Natural killer cell (primary cell): ENCODE data around the gene AVPI1. TPM values are rescaled to one million over a fixed set of nuclear protein-coding genes. Genes with fewer than 3 reads are reported as not detected.

Experiments used
- ATAC-seq, 3 donors: fragments of 150-1000 bp in 2 of 3; fragments of 200-7000 bp in 1 of 3; cut with Tn5 transposase; 1 replicate in 1 of 3; 2 replicates in 2 of 3; pipeline ENCODE4 v1.10.0; 2021; ENCODE audit warnings: mild to moderate bottlenecking in 2 of 3, moderate library complexity in 2 of 3
- DNase-seq, 2 donors: peaks; one replicate each; pipeline versions ENCODE4 v3.0.0 to v3.0.0-alpha.2; 2013 to 2021; ENCODE audit warnings: mixed read lengths in 1 of 2
- H3K27ac ChIP-seq: one replicate; pipeline ENCODE4 v1.5.1; 2013; ENCODE audit warnings: mild to moderate bottlenecking, low read length
- H3K27me3 ChIP-seq: one replicate; pipeline ENCODE4 v1.6.1; 2013; ENCODE audit warnings: low read length; ENCODE audit not compliant: control insufficient read depth, insufficient read depth
- H3K36me3 ChIP-seq: one replicate; pipeline ENCODE4 v1.6.1; 2013; ENCODE audit warnings: low read length; ENCODE audit not compliant: control insufficient read depth, insufficient read depth
- H3K4me1 ChIP-seq: one replicate; pipeline ENCODE4 v1.6.1; 2013; ENCODE audit warnings: low read length; ENCODE audit not compliant: control insufficient read depth, insufficient read depth
- H3K4me3 ChIP-seq: one replicate; pipeline ENCODE4 v1.5.1; 2013; ENCODE audit warnings: low read length
- H3K9me3 ChIP-seq: one replicate; pipeline ENCODE4 v1.6.1; 2013; ENCODE audit warnings: low read length; ENCODE audit not compliant: control insufficient read depth, insufficient read depth
- H3K27ac Mint-ChIP-seq, 2 donors: one replicate each; pipeline ENCODE4 v1.8.0; 2022; ENCODE audit warnings: mild to moderate bottlenecking in 2 of 2, mixed read lengths in 2 of 2, moderate library complexity in 1 of 2
- H3K27me3 Mint-ChIP-seq, 2 donors: one replicate each; pipeline ENCODE4 v1.8.0; 2022; ENCODE audit warnings: low read depth in 2 of 2, mixed read lengths in 2 of 2
- H3K36me3 Mint-ChIP-seq: one replicate; pipeline ENCODE4 v1.8.0; 2022; ENCODE audit warnings: mixed read lengths
- H3K4me1 Mint-ChIP-seq, 2 donors: one replicate each; pipeline ENCODE4 v1.8.0; 2022; ENCODE audit warnings: mixed read lengths in 2 of 2
- H3K4me3 Mint-ChIP-seq: one replicate; pipeline ENCODE4 v1.8.0; 2022; ENCODE audit warnings: mild to moderate bottlenecking, moderate library complexity, mixed read lengths
- H3K9me3 Mint-ChIP-seq, 2 donors: one replicate each; pipeline ENCODE4 v1.8.0; 2022; ENCODE audit warnings: mixed read lengths in 2 of 2
- CTCF ChIP-seq: fragments of 200-600 bp; IDR thresholded peaks from one replicate; pipeline ENCODE4 v1.8.0; 2022; ENCODE audit warnings: antibody characterized with exemption
- WGBS: methylation state at CpG from one replicate; pipeline ENCODE4 v1.1.7; 2013; ENCODE audit warnings: missing lambda C conversion rate; ENCODE audit not compliant: insufficient coverage; 5-methylcytosine and 5-hydroxymethylcytosine counted together
- intact Hi-C: fragments of 100-400 bp; cut with micrococcal nuclease; formaldehyde crosslinking; loops from one replicate; pipeline ENCODE4 v1.14.2; 2022
- total RNA-seq, 4 donors: library from RNA; stranded (reverse); fragments of 120-200 nt in 1 of 4; gene quantifications; one replicate each; pipeline versions ENCODE4 v1.2.3 to v1.2.4, GENCODE V29; 2013 to 2022

Gene AVPI1
- total RNA-seq, 3 donors from 2014 or later (not counting 1 experiment from before 2014, with no cell fraction given): 6.1 to 8.4 (median 6.8) TPM

GRCh38 chr10:97726636-97727178, 39.7 kb upstream of the AVPI1 start:
- H3K36me3 ChIP-seq: no peaks in the 10 kb centered on the region
- no peak for TF ChIP-seq CTCF
- H3K27ac Mint-ChIP-seq: no peak overlapping the region
- H3K27me3 Mint-ChIP-seq: peaks cover 8 to 15% of the 10 kb centered on the region in 2 donors
- intact Hi-C loops: no loop called here
- H3K9me3 ChIP-seq: no peaks in the 10 kb centered on the region
- WGBS: 95% methylated on average over 7 of the region's 8 CpGs
- DNase-seq (no peak), ATAC-seq (no peak)
- H3K4me3 Mint-ChIP-seq: no peak overlapping the region
- H3K9me3 Mint-ChIP-seq: no peaks in the 10 kb centered on the region
- no peaks in the 10 kb centered on the region for H3K36me3 Mint-ChIP-seq
- H3K27ac ChIP-seq: no peak overlapping the region
- no peaks in the 10 kb centered on the region for H3K4me1 Mint-ChIP-seq
- H3K27me3 ChIP-seq: no peaks in the 10 kb centered on the region
- no peak overlapping the region for H3K4me3 ChIP-seq
- no peaks in the 10 kb centered on the region for H3K4me1 ChIP-seq

- DNase-seq (no peak), ATAC-seq (no peak)
- Histone ChIP-seq H3K27ac (no peak overlapping the region), H3K4me3 (no peak overlapping the region), H3K9me3 (no peaks in the 10 kb centered on the region), H3K36me3 (no peaks in the 10 kb centered on the region), H3K27me3 (no peaks in the 10 kb centered on the region), H3K4me1 (no peaks in the 10 kb centered on the region)
- Mint-ChIP-seq H3K4me1 (no peaks in the 10 kb centered on the region), H3K9me3 (no peaks in the 10 kb centered on the region), H3K27me3 (peaks cover 9 to 11% of the 10 kb centered on the region in 2 donors), H3K4me3 (no peak overlapping the region), H3K27ac (no peak overlapping the region), H3K36me3 (no peaks in the 10 kb centered on the region)
- no peak for TF ChIP-seq CTCF
- 78% methylated on average over 4 of the region's 5 CpGs for WGBS
- intact Hi-C loops: no loop called here
These were observed 37.4 kb upstream of the AVPI1 start for GRCh38 chr10:97724341-97724941.

GRCh38 chr10:97723001-97723400, 36.0 kb upstream of the AVPI1 start:
- no peak for ATAC-seq
- no peak for DNase-seq
- H3K4me3 Mint-ChIP-seq: no peak overlapping the region
- Histone ChIP-seq H3K4me3 (no peak overlapping the region), H3K9me3 (no peaks in the 10 kb centered on the region), H3K27ac (no peak overlapping the region), H3K27me3 (no peaks in the 10 kb centered on the region), H3K36me3 (no peaks in the 10 kb centered on the region), H3K4me1 (no peaks in the 10 kb centered on the region)
- H3K36me3 Mint-ChIP-seq: no peaks in the 10 kb centered on the region
- no peak for TF ChIP-seq CTCF
- H3K9me3 Mint-ChIP-seq: no peaks in the 10 kb centered on the region
- peaks cover 0 to 3% of the 10 kb centered on the region in 2 donors for H3K4me1 Mint-ChIP-seq
- H3K27ac Mint-ChIP-seq: no peak overlapping the region
- WGBS: 75% methylated on average over 3 of the region's 3 CpGs
- intact Hi-C loops: no loop called here
- peaks cover 14 to 19% of the 10 kb centered on the region in 2 donors for H3K27me3 Mint-ChIP-seq
